ENCODE data around the gene SMC4. TPM values are rescaled to one million over a fixed set of nuclear protein-coding genes. Genes with fewer than 3 reads are reported as not detected.

SMC4 gene
- total RNA-seq, 1 donor from 2014 or later, result 68.8 TPM

DNA sequence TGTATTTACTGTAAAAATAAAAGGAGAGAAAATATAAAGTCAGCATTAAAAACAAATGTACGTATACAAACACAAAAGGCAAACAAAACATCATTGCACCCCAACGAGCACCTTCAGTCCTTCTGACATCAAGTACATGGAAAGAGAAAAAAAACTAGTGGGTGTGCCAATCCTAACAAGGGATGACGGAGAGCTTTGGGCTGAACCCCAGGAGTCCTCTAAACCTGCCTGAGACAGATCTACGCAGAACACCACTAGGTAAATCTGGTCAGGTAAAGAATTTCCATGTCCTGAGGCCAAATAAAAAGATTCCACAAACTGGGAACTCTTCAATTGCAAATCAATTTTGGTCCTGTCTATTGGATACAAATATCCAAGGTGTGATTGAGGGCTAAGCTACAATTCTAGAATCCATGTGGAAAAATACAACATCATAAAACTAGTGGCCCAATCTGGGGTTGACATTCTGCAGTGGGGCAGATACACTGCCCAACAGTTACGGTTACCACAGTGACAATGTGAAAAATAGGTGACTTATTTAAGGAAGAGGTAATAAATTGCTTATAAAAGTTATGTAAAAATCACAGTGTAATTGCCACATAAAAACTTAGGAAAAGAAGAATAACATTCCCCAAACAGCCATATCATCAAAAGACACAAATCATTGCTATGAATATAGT lies 14.7 kb upstream of the SMC4 start:
- peaks cover 18% of the 10 kb centered on the region for H3K36me3 Mint-ChIP-seq (ENCODE audit: unreplicated experiment)
- H3K4me1 Mint-ChIP-seq (ENCODE audit: unreplicated experiment), result peaks cover 1% of the 10 kb centered on the region
- H3K27ac Mint-ChIP-seq (ENCODE audit: unreplicated experiment), result no peak overlapping the region
- no peak overlapping the region for H3K4me3 Mint-ChIP-seq (ENCODE audit: unreplicated experiment)
- no peak for DNase-seq (ENCODE audit: extremely low spot score, unreplicated experiment)
- H3K27me3 Mint-ChIP-seq (ENCODE audit: unreplicated experiment), result no peaks in the 10 kb centered on the region
- TF ChIP-seq, protein P1, sequence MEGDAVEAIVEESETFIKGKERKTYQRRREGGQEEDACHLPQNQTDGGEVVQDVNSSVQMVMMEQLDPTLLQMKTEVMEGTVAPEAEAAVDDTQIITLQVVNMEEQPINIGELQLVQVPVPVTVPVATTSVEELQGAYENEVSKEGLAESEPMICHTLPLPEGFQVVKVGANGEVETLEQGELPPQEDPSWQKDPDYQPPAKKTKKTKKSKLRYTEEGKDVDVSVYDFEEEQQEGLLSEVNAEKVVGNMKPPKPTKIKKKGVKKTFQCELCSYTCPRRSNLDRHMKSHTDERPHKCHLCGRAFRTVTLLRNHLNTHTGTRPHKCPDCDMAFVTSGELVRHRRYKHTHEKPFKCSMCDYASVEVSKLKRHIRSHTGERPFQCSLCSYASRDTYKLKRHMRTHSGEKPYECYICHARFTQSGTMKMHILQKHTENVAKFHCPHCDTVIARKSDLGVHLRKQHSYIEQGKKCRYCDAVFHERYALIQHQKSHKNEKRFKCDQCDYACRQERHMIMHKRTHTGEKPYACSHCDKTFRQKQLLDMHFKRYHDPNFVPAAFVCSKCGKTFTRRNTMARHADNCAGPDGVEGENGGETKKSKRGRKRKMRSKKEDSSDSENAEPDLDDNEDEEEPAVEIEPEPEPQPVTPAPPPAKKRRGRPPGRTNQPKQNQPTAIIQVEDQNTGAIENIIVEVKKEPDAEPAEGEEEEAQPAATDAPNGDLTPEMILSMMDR (IDR thresholded peaks at IDR 0.05), result no peak
- H3K9me3 Mint-ChIP-seq (ENCODE audit: unreplicated experiment), result no peaks in the 10 kb centered on the region

DNA sequence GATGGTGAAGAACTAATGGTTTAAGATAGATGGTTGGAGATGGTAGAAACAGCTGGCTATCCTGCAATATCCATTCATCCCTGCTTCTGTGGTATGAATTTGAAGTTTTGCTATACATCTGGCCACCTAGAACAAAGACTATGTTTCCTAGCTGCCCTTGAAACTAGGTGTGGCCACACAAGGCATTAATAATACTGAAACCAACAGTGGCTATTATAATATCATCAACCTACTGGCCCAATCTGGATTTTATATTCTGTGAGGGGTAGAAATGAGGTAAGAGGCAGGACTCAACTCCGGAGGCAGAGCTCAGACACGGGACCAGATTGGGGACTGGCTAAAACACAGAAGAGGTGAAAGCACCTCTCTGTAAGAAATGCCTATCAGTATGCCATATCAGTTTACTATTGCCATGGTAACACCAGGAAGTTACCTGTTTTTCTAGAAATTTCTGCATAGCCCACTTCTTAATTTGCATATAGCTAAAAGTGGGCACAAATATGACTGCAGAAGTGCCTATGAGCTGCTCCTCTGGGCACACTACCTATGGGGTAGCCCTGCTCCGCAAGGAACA lies 8.8 kb upstream of the SMC4 start:
- no peak for DNase-seq (ENCODE audit: extremely low spot score, unreplicated experiment)
- Mint-ChIP-seq H3K36me3 (ENCODE audit: unreplicated experiment) (peaks cover 2% of the 10 kb centered on the region), H3K27me3 (ENCODE audit: unreplicated experiment) (no peaks in the 10 kb centered on the region)

DNA sequence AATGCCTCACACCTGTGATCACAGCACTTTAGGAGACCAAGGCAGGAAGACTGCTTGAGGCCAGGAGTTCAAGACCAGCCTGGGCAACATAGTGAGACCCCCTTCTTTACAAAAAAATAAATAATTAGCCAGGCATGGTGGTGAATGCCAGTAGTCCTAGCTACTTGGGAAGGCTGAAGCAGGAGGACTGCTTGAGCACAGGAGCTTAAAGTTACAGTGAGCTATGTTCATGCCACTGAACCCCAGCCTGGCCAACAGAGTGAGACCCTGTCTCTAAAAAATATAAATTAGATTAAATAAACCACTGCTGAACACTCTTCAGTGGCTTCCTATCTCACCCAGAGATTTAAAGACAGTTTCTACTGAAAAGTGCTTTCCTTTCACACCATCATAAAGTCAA lies 6.7 kb upstream of the SMC4 start:
- Mint-ChIP-seq H3K9me3 (ENCODE audit: unreplicated experiment) (no peaks in the 10 kb centered on the region), H3K36me3 (ENCODE audit: unreplicated experiment) (peaks cover 2% of the 10 kb centered on the region), H3K4me1 (ENCODE audit: unreplicated experiment) (peaks cover 11% of the 10 kb centered on the region), H3K4me3 (ENCODE audit: unreplicated experiment) (no peak overlapping the region), H3K27ac (ENCODE audit: unreplicated experiment) (no peak overlapping the region), H3K27me3 (ENCODE audit: unreplicated experiment) (no peaks in the 10 kb centered on the region)
- no peak for DNase-seq (ENCODE audit: extremely low spot score, unreplicated experiment)
- TF ChIP-seq, protein P1 (IDR thresholded peaks at IDR 0.05), result no peak

More for the DNA sequence above, 8.8 kb upstream of the SMC4 start:
- Mint-ChIP-seq H3K4me3 (ENCODE audit: unreplicated experiment) (no peak overlapping the region), H3K9me3 (ENCODE audit: unreplicated experiment) (no peaks in the 10 kb centered on the region), H3K27ac (ENCODE audit: unreplicated experiment) (no peak overlapping the region), H3K4me1 (ENCODE audit: unreplicated experiment) (peaks cover 3% of the 10 kb centered on the region)
- TF ChIP-seq, protein P1 (IDR thresholded peaks at IDR 0.05), result no peak

DNA sequence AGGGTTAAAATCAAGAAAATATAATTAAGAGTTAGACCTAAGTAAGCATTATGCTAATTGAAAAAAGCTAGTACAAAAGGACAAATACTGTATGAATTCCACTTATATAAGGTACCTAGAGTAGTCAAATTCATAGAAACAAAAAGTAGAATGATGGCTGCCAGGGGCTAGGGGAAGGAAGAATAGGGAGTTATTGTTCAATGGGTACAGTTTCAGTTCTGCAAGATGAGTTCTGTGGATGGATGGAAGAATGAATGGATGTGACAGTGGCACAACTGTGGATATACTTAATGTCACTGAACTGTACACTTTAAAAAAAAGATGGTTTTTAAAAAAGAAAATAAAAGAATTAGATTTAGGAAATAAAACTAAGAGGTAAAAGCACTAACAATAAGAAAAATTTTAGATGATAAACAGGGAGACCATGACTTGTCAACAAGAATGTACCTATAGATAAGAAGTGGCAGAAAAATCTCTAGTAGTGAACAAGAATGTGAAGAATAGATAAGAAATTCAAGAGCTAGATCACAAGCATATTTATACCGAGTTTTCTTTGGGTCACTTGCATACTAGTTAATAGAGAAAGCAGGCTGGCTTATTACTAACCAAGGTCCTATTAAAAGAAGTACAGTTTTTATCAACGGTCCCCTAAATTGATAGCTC lies 6.0 kb upstream of the SMC4 start:
- Mint-ChIP-seq H3K4me3 (ENCODE audit: unreplicated experiment) (no peak overlapping the region), H3K4me1 (ENCODE audit: unreplicated experiment) (peaks cover 17% of the 10 kb centered on the region), H3K27ac (ENCODE audit: unreplicated experiment) (no peak overlapping the region), H3K27me3 (ENCODE audit: unreplicated experiment) (no peaks in the 10 kb centered on the region), H3K36me3 (ENCODE audit: unreplicated experiment) (peaks cover 2% of the 10 kb centered on the region), H3K9me3 (ENCODE audit: unreplicated experiment) (no peaks in the 10 kb centered on the region)
- no peak for DNase-seq (ENCODE audit: extremely low spot score, unreplicated experiment)
- TF ChIP-seq, protein P1 (IDR thresholded peaks at IDR 0.05), result no peak

DNA sequence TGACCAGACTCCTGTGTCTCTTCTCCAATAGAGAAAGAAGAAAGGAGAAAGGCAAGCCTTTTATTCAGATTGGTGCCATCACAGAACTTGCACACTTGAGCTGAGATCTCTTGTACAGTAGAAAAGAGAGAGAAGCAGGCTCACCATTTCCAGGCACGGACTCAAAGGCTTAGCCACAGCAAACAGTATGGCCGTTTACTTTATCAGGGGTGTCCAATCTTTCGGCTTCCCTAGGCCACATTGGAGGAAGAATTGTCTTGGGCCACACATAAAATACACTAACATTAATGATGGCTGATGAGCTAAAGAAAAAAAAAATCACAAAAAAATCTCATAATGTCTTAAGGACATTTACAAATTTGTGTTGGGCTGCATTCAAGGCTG lies 5.4 kb upstream of the SMC4 start:
- H3K4me1 Mint-ChIP-seq (ENCODE audit: unreplicated experiment), result peaks cover 22% of the 10 kb centered on the region
- H3K9me3 Mint-ChIP-seq (ENCODE audit: unreplicated experiment), result no peaks in the 10 kb centered on the region
- no peak for DNase-seq (ENCODE audit: extremely low spot score, unreplicated experiment)
- peaks cover 2% of the 10 kb centered on the region for H3K36me3 Mint-ChIP-seq (ENCODE audit: unreplicated experiment)
- TF ChIP-seq, protein P1 (IDR thresholded peaks at IDR 0.05), result no peak
- H3K27me3 Mint-ChIP-seq (ENCODE audit: unreplicated experiment), result no peaks in the 10 kb centered on the region
- H3K27ac Mint-ChIP-seq (ENCODE audit: unreplicated experiment), result no peak overlapping the region
- H3K4me3 Mint-ChIP-seq (ENCODE audit: unreplicated experiment), result no peak overlapping the region
